Upper lobe of left lung (tissue), 6 donors: ENCODE measurements around the gene ZSCAN5B. TPM values are rescaled to one million over a fixed set of nuclear protein-coding genes. Genes with fewer than 3 reads are reported as not detected.
"Not testable (repeated sequence)": the region's sequence is repeated elsewhere in the genome, so short reads cannot be mapped to it uniquely, and the experiment has no call there.

Source experiments
- ATAC-seq, 2 donors: fragments of 200-7000 bp; cut with Tn5 transposase; one replicate each; pipeline ENCODE4 v1.9.1; 2022; ENCODE audit warnings: mild to moderate bottlenecking in 2 of 2, moderate library complexity in 2 of 2; ENCODE audit not compliant: low FRiP score in 2 of 2
- DNase-seq, 2 donors: peaks; one replicate each; pipeline ENCODE4 v3.0.0-alpha.2; 2019 to 2020
- H3K27ac ChIP-seq, 4 donors: fragments of 200-600 bp; sonication (generic); one replicate each; pipeline ENCODE4 v1.5.1; 2016 to 2019
- H3K27me3 ChIP-seq, 4 donors: fragments of 200-600 bp; sonication (generic); one replicate each; pipeline ENCODE4 v1.5.1; 2017 to 2019
- H3K36me3 ChIP-seq, 4 donors: fragments of 200-600 bp; sonication (generic); one replicate each; pipeline ENCODE4 v1.5.1; 2016 to 2019
- H3K4me1 ChIP-seq, 4 donors: fragments of 200-600 bp; sonication (generic); one replicate each; pipeline ENCODE4 v1.5.1; 2018 to 2019
- H3K4me3 ChIP-seq, 4 donors: fragments of 200-600 bp; sonication (generic); one replicate each; pipeline ENCODE4 v1.5.1; 2017 to 2019; ENCODE audit warnings: mild to moderate bottlenecking in 2 of 4, moderate library complexity in 1 of 4
- H3K9me3 ChIP-seq, 4 donors: fragments of 200-600 bp; sonication (generic); one replicate each; pipeline ENCODE4 v1.5.1; 2018 to 2019
- CTCF ChIP-seq, 6 experiments: fragments of 450-650 bp in 4 of 6; fragments of 200-600 bp in 2 of 6; sonication (generic) in 2 of 6; IDR thresholded peaks; one replicate each; pipeline ENCODE4 v1.5.1; 2016 to 2019; ENCODE audit warnings: antibody characterized with exemption in 6 of 6
- EP300 ChIP-seq, 4 donors: sonication (generic); formaldehyde crosslinking; IDR thresholded peaks; one replicate each; pipeline ENCODE4 v1.5.1; 2017; ENCODE audit warnings: antibody characterized with exemption in 4 of 4, control low read depth in 2 of 4
- POLR2A ChIP-seq, 4 donors: fragments of 450-650 bp; IDR thresholded peaks; one replicate each; pipeline ENCODE4 v1.5.1; 2016 to 2017; ENCODE audit warnings: antibody characterized with exemption in 4 of 4, mild to moderate bottlenecking in 2 of 4
- POLR2AphosphoS5 ChIP-seq, 2 donors: sonication (generic); formaldehyde crosslinking; IDR thresholded peaks; one replicate each; pipeline ENCODE4 v1.5.1; 2017; ENCODE audit warnings: antibody characterized with exemption in 2 of 2
- WGBS, 2 donors: methylation state at CpG; one replicate each; pipeline ENCODE4 v1.1.5; 2017 to 2018; 5-methylcytosine and 5-hydroxymethylcytosine counted together
- total RNA-seq, 6 donors: library from RNA; depleted of rRNA in 4 of 6; stranded (reverse); fragments of >200 nt in 4 of 6; gene quantifications; one replicate each; pipeline versions ENCODE4 v1.1.0 to v1.2.1, GENCODE V29; 2016 to 2021
- donor health status: DM: no; HTN: no; CAD: no; lungs with moderate emphysema.
- donor health status: DM: no; HTN: yes; CAD: no; lungs with severe emphysema.

ZSCAN5B gene
- total RNA-seq, 6 donors from 2014 or later, result not detected

DNA sequence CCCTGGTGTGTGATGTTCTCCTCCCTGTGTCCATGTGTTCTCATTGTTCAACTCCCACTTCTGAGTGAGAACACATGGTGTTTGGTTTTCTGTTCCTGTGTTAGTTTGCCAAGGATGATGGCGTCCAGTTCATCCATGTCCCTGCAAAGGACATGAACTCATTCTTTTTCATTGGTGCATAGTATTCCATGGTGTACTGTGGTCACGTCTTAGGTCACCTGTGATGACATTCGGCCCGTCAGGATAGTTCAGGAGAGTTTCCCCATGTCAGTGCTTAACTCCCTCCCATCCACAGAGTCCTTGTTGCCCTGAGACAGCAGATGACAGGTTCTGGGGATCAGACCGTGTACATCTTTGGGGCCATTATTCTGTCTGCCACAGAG is 47.9 kb downstream of the ZSCAN5B start:
- ATAC-seq, result no peak
- TF ChIP-seq CTCF (IDR thresholded peaks at IDR 0.05) (no peak), POLR2A (IDR thresholded peaks at IDR 0.05) (no peak), EP300 (IDR thresholded peaks at IDR 0.05) (no peak), POLR2AphosphoS5 (IDR thresholded peaks at IDR 0.05) (no peak)
- peaks cover 0 to 33% (median 22%) of the 10 kb centered on the region in 4 donors for H3K36me3 ChIP-seq
- no peak for DNase-seq
- no peak overlapping the region for H3K27ac ChIP-seq
- WGBS, 2 donors, result 80 to 99% methylated on average over 4 to 5 of the region's 5 CpGs
- peaks cover 0 to 16% (median 8%) of the 10 kb centered on the region in 4 donors for H3K4me1 ChIP-seq
- no peak overlapping the region for H3K4me3 ChIP-seq
- H3K9me3 ChIP-seq, result no peaks in the 10 kb centered on the region
- no peaks in the 10 kb centered on the region for H3K27me3 ChIP-seq

DNA sequence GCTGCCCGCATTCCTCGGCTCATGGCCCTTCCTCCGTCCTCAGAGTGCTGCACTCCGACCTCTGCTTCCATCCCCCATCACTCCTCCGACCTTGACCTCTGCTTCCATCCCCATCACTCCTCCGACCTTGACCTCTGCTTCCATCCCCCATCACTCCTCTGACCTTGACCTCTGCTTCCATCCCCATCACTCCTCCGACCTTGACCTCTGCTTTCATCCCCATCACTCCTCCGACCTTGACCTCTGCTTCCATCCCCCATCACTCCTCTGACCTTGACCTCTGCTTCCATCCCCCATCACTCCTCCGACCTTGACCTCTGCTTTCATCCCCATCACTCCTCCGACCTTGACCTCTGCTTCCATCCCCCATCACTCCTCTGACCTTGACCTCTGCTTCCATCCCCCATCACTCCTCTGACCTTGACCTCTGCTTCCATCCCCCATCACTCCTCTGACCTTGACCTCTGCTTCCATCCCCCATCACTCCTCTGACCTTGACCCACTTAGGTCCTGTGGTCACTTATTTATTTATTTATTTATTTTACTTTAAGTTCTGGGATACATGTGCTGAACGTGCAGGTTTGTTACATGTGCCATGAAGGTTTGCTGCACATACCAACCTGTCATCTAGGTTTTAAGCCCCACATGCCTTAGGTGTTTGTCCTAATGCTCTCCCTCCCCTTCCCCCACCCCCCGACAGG is 48.5 kb downstream of the ZSCAN5B start:
- ATAC-seq, DNase-seq, H3K9me3 ChIP-seq, H3K27ac ChIP-seq, H3K4me3 ChIP-seq, H3K27me3 ChIP-seq: not testable (repeated sequence)
- 94 to 97% methylated on average over 12 of the region's 12 CpGs for WGBS, 2 donors
- Histone ChIP-seq H3K36me3 (peaks cover 0 to 33% (median 22%) of the 10 kb centered on the region in 4 donors), H3K4me1 (peaks cover 0 to 21% (median 10%) of the 10 kb centered on the region in 4 donors)

GRCh38 chr19:56148096-56148495 is 49.5 kb downstream of the ZSCAN5B start:
- Histone ChIP-seq H3K36me3 (peaks cover 0 to 33% (median 22%) of the 10 kb centered on the region in 4 donors), H3K27me3 (no peaks in the 10 kb centered on the region), H3K4me3 (no peak overlapping the region), H3K27ac (peak overlapping the region in 1 of 4 donors; percentile 11), H3K9me3 (no peaks in the 10 kb centered on the region), H3K4me1 (peaks cover 1 to 32% (median 15%) of the 10 kb centered on the region in 4 donors)
- ATAC-seq (no peak), DNase-seq (no peak)
- TF ChIP-seq POLR2AphosphoS5 (IDR thresholded peaks at IDR 0.05) (no peak), CTCF (IDR thresholded peaks at IDR 0.05) (no peak), POLR2A (IDR thresholded peaks at IDR 0.05) (no peak), EP300 (IDR thresholded peaks at IDR 0.05) (no peak)
- 93 to 94% methylated on average over 15 of the region's 15 CpGs for WGBS, 2 donors

DNA sequence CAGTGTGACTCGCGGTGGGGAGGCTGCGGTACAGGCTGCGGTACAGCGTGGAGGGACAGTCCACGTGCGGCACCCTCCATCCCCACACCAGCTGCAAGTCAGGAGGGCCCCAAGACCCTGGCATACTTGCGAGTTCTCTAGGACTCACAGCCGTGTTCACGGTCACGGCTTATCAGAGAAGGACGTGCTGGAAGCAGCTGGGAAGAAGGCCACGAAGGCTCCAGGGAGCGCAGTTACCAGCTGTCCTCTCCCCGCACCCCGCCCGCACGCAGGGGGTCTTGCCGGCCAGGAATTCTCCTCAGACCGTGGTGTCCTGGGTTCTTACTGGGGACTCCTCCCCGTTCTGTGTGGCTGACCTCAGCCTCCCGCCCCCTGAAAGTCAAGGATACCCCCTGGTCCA is 50.3 kb downstream of the ZSCAN5B start:
- no peak overlapping the region for H3K27ac ChIP-seq
- no peaks in the 10 kb centered on the region for H3K27me3 ChIP-seq
- WGBS, 2 donors, result 93 to 96% methylated on average over 21 to 22 of the region's 22 CpGs
- ATAC-seq (no peak), DNase-seq (no peak)
- TF ChIP-seq POLR2AphosphoS5 (IDR thresholded peaks at IDR 0.05), result no peak
- no peak for TF ChIP-seq POLR2A (IDR thresholded peaks at IDR 0.05)
- no peak for TF ChIP-seq EP300 (IDR thresholded peaks at IDR 0.05)
- TF ChIP-seq CTCF (IDR thresholded peaks at IDR 0.05), result no peak
- H3K9me3 ChIP-seq, result no peaks in the 10 kb centered on the region
- peaks cover 0 to 33% (median 22%) of the 10 kb centered on the region in 4 donors for H3K36me3 ChIP-seq
- H3K4me3 ChIP-seq, result no peak overlapping the region
- H3K4me1 ChIP-seq, result peaks cover 9 to 37% (median 14%) of the 10 kb centered on the region in 4 donors

DNA sequence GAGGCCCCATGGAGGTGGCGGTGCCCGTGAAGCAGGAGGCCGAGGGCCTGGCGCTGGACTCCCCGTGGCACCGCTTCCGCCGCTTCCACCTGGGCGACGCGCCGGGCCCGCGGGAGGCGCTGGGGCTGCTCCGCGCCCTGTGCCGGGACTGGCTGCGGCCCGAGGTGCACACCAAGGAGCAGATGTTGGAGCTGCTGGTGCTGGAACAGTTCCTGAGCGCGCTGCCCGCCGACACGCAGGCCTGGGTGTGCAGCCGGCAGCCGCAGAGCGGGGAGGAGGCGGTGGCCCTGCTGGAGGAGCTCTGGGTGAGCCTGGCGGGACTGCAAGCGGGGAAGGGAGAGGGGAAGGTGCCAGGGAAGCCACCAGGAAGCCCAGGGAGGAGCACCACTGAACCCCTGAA is 50.7 kb downstream of the ZSCAN5B start:
- Histone ChIP-seq H3K36me3 (peaks cover 0 to 33% (median 22%) of the 10 kb centered on the region in 4 donors), H3K4me3 (no peak overlapping the region), H3K4me1 (peaks cover 10 to 37% (median 16%) of the 10 kb centered on the region in 4 donors), H3K27me3 (no peaks in the 10 kb centered on the region), H3K27ac (no peak overlapping the region), H3K9me3 (no peaks in the 10 kb centered on the region)
- 96% methylated on average over 10 to 18 of the region's 31 CpGs for WGBS, 2 donors
- ATAC-seq, result no peak
- TF ChIP-seq EP300 (IDR thresholded peaks at IDR 0.05), result no peak
- no peak for TF ChIP-seq CTCF (IDR thresholded peaks at IDR 0.05)
- no peak for TF ChIP-seq POLR2A (IDR thresholded peaks at IDR 0.05)
- TF ChIP-seq POLR2AphosphoS5 (IDR thresholded peaks at IDR 0.05), result no peak
- peak in 1 of 2 donors; percentile 81 for DNase-seq
